Prostate gland (tissue), 2 donors: ENCODE measurements around the gene LITAFD.

Experiments
- POLR2AphosphoS5 ChIP-seq: sonication (generic); formaldehyde crosslinking; IDR thresholded peaks from one replicate; pipeline ENCODE4 v1.6.1; 2017; ENCODE audit warnings: antibody characterized with exemption
- TF ChIP-seq, protein P1 (sequence below), 4 experiments: fragments of 200-600 bp in 2 of 4; fragments of 450-650 bp in 2 of 4; sonication (generic) in 2 of 4; IDR thresholded peaks; 1 replicate in 3 of 4; 2 replicates in 1 of 4; pipeline ENCODE4 v1.5.1; 2016 to 2019; ENCODE audit warnings: antibody characterized with exemption in 4 of 4, mild to moderate bottlenecking in 2 of 4, moderate library complexity in 2 of 4

DNA sequence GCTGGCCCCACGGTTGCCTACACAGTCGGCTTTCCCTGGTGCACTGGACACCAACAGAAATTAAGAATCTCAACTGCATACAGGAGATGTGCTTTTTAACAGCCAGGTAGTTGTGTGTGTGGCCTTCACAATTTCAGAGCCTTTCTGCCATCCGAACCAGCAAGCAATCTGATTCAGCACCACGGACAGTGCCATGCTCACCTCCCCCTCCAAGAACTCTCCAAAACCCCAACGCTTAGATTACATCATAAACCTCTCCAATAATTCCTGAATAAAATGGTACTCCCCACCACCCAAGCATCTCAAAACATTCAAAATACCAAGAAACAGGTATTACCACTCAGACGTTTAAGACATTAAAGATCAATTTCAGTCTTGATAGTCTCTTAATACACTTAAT, 49.7 kb downstream of the LITAFD start:
- TF ChIP-seq, protein P1, sequence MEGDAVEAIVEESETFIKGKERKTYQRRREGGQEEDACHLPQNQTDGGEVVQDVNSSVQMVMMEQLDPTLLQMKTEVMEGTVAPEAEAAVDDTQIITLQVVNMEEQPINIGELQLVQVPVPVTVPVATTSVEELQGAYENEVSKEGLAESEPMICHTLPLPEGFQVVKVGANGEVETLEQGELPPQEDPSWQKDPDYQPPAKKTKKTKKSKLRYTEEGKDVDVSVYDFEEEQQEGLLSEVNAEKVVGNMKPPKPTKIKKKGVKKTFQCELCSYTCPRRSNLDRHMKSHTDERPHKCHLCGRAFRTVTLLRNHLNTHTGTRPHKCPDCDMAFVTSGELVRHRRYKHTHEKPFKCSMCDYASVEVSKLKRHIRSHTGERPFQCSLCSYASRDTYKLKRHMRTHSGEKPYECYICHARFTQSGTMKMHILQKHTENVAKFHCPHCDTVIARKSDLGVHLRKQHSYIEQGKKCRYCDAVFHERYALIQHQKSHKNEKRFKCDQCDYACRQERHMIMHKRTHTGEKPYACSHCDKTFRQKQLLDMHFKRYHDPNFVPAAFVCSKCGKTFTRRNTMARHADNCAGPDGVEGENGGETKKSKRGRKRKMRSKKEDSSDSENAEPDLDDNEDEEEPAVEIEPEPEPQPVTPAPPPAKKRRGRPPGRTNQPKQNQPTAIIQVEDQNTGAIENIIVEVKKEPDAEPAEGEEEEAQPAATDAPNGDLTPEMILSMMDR (IDR thresholded peaks at IDR 0.05): no peak
- no peak for TF ChIP-seq POLR2AphosphoS5
